A549 treated with CORT108297 at 1 μM for 4 hours (cell line): ENCODE data around the gene PREB. TPM values are rescaled to one million over a fixed set of nuclear protein-coding genes. Genes with fewer than 3 reads are reported as not detected.

ENCODE experiments used
- total RNA-seq: library from RNA; stranded (reverse); fragments of 200-300 nt; extraction: Qiagen RNA extraction; gene quantifications from 5 replicates; pipeline ENCODE4 v1.2.3, GENCODE V29; 2022

Gene PREB, protein sequence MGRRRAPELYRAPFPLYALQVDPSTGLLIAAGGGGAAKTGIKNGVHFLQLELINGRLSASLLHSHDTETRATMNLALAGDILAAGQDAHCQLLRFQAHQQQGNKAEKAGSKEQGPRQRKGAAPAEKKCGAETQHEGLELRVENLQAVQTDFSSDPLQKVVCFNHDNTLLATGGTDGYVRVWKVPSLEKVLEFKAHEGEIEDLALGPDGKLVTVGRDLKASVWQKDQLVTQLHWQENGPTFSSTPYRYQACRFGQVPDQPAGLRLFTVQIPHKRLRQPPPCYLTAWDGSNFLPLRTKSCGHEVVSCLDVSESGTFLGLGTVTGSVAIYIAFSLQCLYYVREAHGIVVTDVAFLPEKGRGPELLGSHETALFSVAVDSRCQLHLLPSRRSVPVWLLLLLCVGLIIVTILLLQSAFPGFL
- 52.9 to 69.5 TPM (median 65.0 TPM) in 5 replicates for total RNA-seq

DNA sequence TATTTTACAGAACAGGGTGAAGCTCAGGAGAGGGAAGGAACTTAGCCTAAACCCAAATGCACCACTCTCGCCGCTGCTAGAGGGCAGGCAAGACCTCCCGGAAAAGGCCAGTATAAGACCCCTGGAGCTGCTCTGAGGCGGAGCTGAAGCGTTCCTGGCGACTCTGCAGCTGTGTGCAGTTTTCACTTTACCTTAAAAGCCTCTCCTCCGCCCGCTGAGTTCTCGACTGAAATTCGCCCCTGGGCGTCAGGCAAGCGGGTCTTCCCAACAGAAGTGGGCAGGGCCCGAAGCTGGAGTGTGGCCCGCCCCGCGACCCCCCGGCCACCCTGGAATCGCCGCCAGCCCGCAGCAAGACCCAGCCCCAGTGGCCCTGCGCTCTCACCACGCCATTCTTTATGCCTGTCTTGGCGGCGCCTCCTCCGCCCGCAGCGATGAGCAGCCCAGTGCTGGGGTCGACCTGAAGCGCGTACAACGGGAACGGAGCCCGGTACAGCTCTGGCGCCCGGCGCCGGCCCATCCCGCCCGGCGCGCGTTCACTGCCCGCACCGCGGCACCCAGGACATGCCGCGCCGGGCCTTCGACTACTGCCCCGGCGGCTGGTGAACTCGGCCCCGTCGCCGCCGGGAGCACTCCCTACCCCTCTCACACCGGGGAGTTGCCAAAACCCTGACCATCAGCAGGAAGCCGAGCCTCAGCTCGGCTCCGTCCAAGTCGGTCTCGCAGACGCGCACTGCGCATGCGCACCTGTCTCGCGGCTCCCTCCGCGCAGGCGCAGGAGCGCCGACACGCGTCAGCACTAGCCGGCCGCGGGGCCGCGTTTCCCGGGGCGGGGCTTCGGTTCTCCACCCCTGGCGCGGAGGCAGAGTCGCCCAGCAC is at the start of gene PREB:
Gene PREB (minus strand): TSS at position 732 of the 876 bp plus-strand sequence. CDS start 215 bp downstream, at position 517.

DNA sequence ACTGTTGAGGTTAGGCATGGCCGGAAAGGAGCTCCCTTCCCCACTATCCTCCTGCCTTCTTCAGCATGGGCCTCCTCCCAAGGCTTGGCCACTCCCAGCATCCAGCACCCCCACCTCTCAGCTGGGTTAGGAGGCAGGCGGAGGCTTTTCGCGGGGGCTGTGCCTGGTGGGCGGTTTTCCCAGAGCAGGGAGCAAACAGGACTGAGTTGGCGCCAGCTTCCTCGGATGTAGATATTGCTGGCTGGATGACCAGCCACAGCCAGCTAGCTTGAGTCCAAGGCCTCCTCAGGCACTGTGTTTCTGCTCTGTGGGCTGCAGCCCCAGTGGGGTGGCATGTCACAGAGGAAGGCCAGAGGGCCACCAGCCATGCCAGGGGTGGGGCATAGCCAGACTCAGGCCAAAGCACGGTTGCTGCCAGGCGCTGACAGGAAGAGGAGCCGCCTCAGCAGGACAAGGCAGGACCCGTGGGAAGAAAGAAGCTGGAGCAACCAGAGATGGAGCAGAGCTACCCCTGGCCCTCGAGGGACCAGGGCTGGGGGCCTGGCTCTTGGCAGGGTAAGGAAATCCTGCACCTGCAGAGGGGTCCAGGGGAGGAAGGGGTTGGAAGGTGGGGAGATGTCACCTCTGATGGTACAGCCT is 14.5 kb upstream of the PREB start, which contains the start of gene TCF23:
Gene TCF23 (plus strand): TSS at position 204 of the 639 bp plus-strand sequence. CDS start 130 bp downstream, at position 334.

DNA sequence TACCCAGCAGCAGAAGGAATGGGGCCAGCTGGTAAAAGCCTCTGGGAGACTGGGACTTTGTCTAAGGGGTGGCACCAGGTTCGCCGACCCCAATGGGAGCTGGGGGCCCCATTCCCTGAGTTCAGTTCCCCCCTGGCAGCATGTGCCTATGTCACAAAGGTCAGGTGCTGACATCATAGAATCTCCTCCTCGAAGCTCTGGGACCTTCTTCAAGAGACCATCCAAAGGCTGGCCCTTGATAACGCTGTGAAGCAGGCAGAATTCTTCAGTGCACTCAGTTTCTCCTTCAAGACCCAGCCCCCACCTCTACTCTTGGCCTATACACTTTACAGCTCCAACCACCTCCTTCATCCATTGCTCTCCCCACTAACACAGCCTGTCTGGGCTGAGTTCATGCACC is 4.9 kb upstream of the PREB start, which contains the start of gene PRR30:
Gene PRR30 (minus strand): TSS at position 101 of the 400 bp plus-strand sequence. CDS start 1,081 bp downstream, outside the sequence.

DNA sequence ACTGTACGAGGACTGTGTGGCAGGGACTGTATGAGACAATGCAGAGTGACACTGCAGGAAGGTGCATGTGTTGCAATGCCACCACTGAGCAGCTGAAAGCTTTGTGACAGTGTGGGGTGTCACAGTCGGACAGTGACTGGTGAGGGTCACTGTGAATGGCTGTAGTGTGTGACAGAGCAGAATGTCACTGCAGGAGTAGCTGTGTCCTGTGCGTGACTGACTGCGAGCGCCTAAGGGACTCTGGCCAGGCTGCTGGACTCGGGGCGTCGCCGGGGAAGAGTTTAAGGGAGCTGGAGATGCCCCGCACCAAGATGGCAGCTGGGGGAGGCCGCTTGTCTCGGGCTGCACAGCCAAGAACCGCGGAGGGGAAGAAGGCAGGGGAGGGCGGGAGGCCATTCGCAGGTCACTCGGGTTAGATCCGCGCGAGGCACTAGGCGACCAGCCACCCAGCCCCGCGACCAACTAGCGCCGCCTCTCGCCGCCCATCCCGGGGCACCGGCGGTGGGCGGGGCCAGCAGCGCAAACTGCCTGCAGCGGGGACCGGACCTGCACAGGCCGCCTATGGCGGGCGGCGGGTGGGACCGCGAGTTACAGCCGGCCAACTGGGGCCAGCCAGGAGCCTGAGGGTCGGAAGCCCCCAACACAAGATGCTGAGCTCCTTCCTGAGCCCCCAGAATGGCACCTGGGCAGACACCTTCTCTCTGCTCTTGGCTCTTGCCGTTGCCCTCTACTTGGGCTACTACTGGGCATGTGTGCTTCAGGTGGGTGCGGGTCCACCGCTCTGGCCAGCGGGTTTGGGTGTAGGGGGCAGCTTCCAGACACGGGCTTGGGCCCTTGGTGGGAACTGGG is 10.9 kb downstream of the PREB start, which contains the start of gene ABHD1:
Gene ABHD1 (plus strand): TSS at position 514 of the 849 bp plus-strand sequence. CDS start 134 bp downstream, at position 648.

DNA sequence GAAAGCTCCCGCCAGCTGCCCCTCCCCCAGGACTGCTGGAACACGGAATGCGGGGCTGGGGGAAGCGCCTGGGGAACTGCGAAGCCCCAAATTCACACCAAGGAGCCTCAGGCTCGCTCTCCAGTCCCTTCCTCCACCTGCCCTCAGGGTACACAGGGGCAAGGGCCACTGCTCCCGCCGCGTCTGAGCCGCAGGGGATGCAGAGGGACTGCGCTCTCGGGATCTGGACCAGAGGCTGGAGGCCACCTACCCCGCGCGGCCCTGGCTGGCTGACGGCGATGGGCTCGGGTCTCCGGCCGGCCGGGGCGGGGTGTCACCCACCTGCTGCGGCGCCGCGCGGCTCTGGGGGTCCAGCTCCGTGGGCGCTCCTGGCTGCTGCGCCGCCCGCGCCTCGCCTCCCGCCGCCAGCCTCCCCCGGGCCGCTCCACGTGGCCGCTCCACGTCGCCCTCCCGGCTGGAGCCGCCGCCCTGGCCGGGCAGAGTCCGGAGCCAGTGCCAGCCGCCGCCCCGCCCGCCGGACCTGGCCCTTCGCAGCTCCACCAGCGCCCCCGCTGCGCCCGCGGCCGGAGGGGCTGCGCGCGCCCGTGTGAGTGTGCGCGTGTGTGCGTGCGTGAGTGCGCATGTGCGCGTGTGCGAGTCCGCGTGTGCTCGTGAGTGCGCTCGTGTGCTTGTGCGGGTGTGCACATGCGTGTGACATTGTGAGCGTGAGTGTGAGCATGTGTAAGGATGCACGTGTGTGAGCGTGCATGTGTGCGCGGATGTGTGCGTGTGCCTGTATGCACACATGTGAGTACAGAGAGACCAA is 15.7 kb downstream of the PREB start, which contains the start of gene CGREF1:
Gene CGREF1 (minus strand): TSS at position 604 of the 805 bp plus-strand sequence. CDS start 14,762 bp downstream, outside the sequence.

DNA sequence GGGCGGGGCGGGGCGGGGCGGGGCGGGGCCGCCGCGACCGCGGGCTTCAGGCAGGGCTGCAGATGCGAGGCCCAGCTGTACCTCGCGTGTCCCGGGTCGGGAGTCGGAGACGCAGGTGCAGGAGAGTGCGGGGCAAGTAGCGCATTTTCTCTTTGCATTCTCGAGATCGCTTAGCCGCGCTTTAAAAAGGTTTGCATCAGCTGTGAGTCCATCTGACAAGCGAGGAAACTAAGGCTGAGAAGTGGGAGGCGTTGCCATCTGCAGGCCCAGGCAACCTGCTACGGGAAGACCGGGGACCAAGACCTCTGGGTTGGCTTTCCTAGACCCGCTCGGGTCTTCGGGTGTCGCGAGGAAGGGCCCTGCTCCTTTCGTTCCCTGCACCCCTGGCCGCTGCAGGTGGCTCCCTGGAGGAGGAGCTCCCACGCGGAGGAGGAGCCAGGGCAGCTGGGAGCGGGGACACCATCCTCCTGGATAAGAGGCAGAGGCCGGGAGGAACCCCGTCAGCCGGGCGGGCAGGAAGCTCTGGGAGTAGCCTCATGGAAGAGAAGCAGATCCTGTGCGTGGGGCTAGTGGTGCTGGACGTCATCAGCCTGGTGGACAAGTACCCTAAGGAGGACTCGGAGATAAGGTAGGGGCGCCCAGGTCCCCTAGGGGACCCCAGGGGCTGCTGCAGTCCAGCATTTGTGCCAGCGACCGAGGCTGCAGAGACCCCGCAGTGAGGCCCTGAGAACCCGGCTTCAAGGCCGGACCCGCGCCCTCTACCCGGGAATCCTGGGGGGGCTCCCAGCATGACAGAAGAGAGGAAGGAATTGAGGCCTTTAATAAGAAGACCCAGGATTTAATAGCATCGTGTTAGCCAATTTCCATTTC is 47.5 kb downstream of the PREB start, which contains the start of gene KHK:
Gene KHK (plus strand): TSS at position 49 of the 870 bp plus-strand sequence. CDS start 488 bp downstream, at position 537.

Other genes starting within 250 kb of the PREB start
- 12.2 to 14.0 TPM (median 12.7 TPM) in 5 replicates for gene MAPRE3, start 164.0 kb downstream of the PREB start, total RNA-seq
- 54.2 to 72.9 TPM (median 69.3 TPM) in 5 replicates for gene TMEM214, start 101.7 kb downstream of the PREB start, total RNA-seq
- gene AGBL5, start 83.0 kb downstream of the PREB start, total RNA-seq: 30.0 to 34.0 TPM (median 32.4 TPM) in 5 replicates
- 543 to 595 TPM (median 559 TPM) in 5 replicates for gene OST4, start 63.0 kb downstream of the PREB start, total RNA-seq
- 0.37 to 0.50 TPM (median 0.47 TPM) in 5 replicates for gene EMILIN1, start 56.0 kb downstream of the PREB start, total RNA-seq
- gene KHK, start 47.9 kb downstream of the PREB start, total RNA-seq: 7.5 to 11.0 TPM (median 9.5 TPM) in 5 replicates
- gene CGREF1, start 15.5 kb downstream of the PREB start, total RNA-seq: 7.2 to 8.5 TPM (median 7.7 TPM) in 5 replicates
- gene ABHD1, start 10.8 kb downstream of the PREB start, total RNA-seq: 1.2 to 1.8 TPM (median 1.3 TPM) in 5 replicates
- not detected in 5 replicates for gene PRR30, start 4.8 kb upstream of the PREB start, total RNA-seq
- not detected in 5 replicates for gene TCF23, start 14.4 kb upstream of the PREB start, total RNA-seq
- gene ATRAID, start 77.4 kb upstream of the PREB start, total RNA-seq: 208 to 219 TPM (median 213 TPM) in 5 replicates
- 68.6 to 73.0 TPM (median 71.5 TPM) in 5 replicates for gene SLC5A6, start 77.6 kb upstream of the PREB start, total RNA-seq
- 58.1 to 68.9 TPM (median 65.2 TPM) in 5 replicates for gene CAD, start 82.7 kb upstream of the PREB start, total RNA-seq
- 2.4 to 4.1 TPM (median 3.9 TPM) in 5 replicates for gene SLC30A3, start 128.4 kb upstream of the PREB start, total RNA-seq
- not detected in 5 replicates for gene DNAJC5G, start 140.8 kb upstream of the PREB start, total RNA-seq
- gene TRIM54, start 147.8 kb upstream of the PREB start, total RNA-seq: 0.45 to 0.71 TPM (median 0.61 TPM) in 5 replicates
- 0.48 to 2.5 TPM (median 1.6 TPM) in 5 replicates for gene UCN, start 173.8 kb upstream of the PREB start, total RNA-seq
- gene MPV17, start 188.5 kb upstream of the PREB start, total RNA-seq: 78.0 to 104 TPM (median 89.6 TPM) in 5 replicates
- 58.8 to 66.8 TPM (median 60.2 TPM) in 5 replicates for gene GTF3C2, start 222.1 kb upstream of the PREB start, total RNA-seq
- 58.7 to 63.2 TPM (median 61.4 TPM) in 5 replicates for gene EIF2B4, start 235.7 kb upstream of the PREB start, total RNA-seq
- gene SNX17, start 236.0 kb upstream of the PREB start, total RNA-seq: 132 to 155 TPM (median 147 TPM) in 5 replicates
- gene ZNF513, start 246.1 kb upstream of the PREB start, total RNA-seq: 11.0 to 15.5 TPM (median 14.5 TPM) in 5 replicates